Muscle of back (tissue), 11 donors: Measurements from ENCODE around the gene UBXN11. TPM values are rescaled to one million over a fixed set of nuclear protein-coding genes. Genes with fewer than 3 reads are reported as not detected.
"Not testable (repeated sequence)": the region's sequence is repeated elsewhere in the genome, so short reads cannot be mapped to it uniquely, and the experiment has no call there.

Experiments used
- DNase-seq, 3 donors: peaks; one replicate each; pipeline versions ENCODE4 v3.0.0 to v3.0.0-alpha.2; 2013
- polyA plus RNA-seq, 10 donors: library from polyadenylated mRNA; unstranded; fragments of 120-200 nt; gene quantifications; one replicate each; pipeline ENCODE4 v1.2.1, GENCODE V29; 2013; ENCODE audit not compliant: insufficient read length in 10 of 10

The UBXN11 gene
- polyA plus RNA-seq, 10 donors = 5.2 to 13.8 (median 8.0) TPM

- no peak for DNase-seq
Observed at GRCh38 chr1:26337206-26337535, 30.7 kb upstream of the UBXN11 start.

DNA sequence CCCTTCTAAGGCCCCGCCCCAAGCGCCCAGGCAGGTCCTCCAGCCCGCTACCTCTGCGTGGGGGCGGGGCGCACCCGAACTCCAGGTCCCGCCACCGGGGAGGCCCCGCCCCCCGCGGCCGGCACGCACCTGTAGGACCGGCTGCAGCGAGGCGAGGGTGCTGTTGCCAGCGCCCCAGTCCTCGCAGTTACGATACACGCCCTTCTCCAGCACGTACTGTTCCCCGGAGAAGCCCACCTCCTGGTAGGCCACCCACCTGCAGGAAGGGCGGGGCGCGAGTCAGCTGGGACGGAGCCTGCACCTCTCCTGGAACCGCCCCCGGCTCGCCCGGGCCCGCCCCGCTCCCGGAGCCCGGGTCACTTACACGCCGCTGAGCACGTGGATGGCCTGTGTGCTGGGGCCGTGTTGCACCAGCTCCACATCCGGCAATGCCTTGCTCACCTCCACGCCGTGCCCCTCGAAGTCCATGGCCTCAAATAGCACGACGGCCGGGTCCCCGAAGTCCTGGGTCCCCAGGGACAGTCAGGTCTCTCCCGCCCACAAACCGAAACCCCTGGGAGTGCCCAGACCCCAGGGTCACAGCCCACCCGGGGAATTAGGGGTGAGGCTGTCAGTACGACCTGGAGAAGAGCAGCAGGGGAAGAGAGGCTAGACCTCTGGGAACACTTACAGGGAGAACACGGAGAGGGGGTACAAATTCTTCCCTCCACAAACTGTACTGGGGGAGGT lies 30.2 kb upstream of the UBXN11 start:
- peak in 2 of 3 donors; percentile 7 to 33 for DNase-seq

- no peak for DNase-seq
Observed at GRCh38 chr1:26335774-26336476, 29.5 kb upstream of the UBXN11 start.

- not testable (repeated sequence) for DNase-seq
Observed at GRCh38 chr1:26333312-26333711, 26.9 kb upstream of the UBXN11 start.

DNA sequence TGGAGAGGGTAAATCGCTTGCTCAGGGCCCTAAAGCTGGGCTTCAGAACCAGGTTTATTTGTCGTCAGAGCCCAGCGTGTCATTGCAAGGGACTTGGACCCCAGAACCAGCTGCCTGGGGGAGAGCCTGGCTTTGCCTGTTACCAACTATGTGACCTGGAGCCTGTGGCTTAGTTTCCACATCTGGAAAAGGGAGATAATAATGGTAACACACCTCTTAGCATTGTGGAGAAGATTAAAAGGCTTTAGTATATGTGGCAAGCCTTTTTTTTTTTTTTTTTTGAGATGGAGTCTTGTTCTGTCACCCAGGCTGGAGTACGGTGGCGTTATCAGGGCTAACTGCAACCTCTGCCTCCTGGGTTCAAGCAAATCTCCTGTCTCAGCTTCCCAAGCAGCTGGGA lies 23.8 kb upstream of the UBXN11 start:
- DNase-seq = no peak

DNA sequence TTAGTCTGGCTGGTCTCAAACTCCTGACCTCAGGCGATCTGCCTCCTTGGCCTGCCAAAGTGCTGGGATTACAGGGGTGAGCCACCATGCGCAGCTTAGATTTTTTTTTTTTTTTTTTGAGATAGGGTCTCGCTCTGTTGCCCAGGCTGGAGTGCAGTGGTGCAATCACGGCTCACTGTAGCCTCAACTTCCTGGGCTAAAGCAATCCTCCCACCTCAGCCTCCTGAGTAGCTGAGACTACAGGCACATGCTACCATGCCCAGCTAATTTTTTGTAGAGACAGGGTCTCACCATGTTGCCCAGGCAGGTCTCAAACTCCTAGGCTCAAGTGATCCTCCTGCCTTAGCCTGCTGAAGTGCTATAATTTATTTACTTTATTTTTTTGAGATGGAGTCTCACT lies 22.9 kb upstream of the UBXN11 start:
- DNase-seq = not testable (repeated sequence)

- DNase-seq = no peak
Observed at GRCh38 chr1:26328597-26328996, 22.2 kb upstream of the UBXN11 start.

DNA sequence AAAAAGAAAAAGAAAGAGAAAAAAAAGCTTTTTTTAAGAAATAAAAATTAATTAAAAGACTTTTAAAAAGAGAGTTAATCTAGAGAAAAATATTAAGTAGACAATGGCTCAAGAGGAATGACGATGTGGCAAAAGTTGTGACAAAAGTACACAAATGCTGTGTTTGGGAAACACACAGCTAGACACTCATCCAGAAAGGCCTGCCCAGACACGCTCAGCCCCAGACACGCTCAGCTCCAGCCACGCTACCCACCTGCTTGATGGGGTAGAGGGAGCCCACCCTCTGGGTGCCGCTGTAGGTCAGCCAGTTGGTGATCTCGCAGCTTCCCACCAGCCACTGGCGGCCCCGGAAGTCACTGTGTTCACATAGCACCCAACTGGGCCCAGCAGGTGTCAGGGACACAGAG lies 21.5 kb upstream of the UBXN11 start:
- DNase-seq = no peak

DNA sequence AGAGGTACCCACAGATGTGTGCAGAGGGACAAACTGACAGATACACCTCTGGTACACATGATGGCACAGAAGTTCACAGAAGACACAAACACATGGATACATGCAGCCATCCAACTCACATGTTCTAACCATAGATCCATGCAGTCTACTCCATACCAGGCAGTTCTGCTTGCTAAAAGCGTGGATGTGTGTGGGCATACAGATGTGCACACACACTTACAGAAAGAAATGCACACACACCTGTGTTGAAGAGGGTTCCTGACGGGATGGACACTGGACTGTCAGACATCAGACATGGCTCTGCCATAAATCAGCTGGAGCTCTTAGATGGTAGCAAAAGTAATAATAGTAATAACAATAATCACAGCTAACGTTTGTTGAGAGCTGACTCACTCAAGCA lies 18.1 kb upstream of the UBXN11 start:
- no peak for DNase-seq

DNA sequence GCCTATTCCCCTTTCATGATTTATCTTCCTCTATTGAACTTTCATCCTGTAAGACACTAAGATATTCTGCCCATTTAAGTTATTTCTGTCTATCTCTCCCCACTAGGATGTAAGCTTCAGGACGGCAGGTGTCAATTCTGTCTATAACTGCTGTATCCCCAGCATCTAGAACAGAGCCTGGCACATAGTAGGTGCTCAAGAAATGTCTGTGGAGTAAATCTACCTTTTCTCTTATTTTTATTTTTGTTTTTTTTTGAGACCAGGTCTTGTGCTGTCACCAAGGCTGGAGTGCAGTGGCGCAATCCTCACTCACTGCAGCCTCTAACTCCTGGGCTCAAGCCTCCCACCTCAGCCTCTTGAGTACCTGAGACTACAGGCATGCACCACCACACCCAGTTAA lies 16.9 kb upstream of the UBXN11 start:
- no peak for DNase-seq

- DNase-seq = no peak
Observed at GRCh38 chr1:26322042-26322331, 15.6 kb upstream of the UBXN11 start.

DNA sequence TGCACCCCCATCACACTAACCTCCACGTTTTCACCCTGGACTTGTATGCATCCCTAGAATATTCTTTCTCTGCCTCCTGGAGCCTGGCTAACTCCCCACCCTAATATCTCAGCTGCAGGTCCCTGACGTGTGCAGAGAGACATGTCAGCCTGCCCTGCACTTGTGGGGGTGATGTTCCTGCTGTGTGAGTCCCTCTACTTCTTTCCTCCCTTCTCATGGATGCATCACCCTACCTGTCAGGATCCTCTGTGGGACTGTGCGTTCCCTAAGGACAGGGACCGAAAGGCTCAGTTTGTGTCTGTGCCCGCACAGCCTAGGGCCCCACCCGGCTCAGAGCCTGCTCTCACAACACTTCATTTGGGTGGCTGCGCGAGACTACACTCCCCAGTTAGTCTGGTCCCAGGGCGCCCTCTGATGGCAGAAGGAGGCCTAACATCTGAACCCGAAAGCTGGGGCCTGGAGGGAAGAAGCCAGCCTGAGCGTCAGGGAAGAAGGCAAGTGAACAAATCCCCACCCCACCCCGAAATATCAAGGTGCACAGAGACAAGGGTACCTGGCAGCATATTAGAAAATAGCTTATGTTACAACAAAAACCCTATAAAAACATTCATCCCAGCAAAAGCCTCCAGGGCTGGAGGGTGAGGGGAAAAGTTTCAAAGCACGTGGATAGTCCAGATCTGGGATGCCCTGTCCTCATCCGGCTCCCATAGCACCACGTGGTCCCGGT lies 15.0 kb upstream of the UBXN11 start:
- DNase-seq = peak; percentile 79 to 93 (median 89)

- no peak for DNase-seq
Observed at GRCh38 chr1:26320896-26321295, 14.5 kb upstream of the UBXN11 start.

- DNase-seq = no peak
Observed at GRCh38 chr1:26318338-26319064, 12.1 kb upstream of the UBXN11 start.

GRCh38 chr1:26317612-26318337 lies 11.3 kb upstream of the UBXN11 start, which contains the start of gene CD52:
CD52 (plus strand) TSS chr1:26317958; CDS start chr1:26318018, 60 bp downstream.
- no peak for DNase-seq

DNA sequence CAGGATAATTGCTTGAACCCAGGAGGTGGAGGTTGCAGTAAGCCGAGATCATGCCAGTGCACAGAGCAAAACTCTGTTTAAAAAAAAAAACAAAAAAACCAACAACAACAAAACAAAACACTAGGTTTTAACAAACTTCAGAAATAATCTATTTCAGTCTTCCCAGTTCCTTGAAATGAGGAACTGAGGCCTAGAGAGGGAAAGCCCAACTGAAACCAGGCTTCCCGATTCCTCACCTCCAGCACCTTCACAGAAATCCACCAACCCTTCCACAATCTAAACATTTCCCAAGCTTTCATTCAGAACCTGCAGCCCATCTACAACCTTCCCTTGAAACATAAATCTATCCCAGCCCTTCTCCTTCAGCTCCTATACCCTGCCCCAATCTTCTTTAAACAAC lies 10.7 kb upstream of the UBXN11 start:
- DNase-seq = no peak

- no peak for DNase-seq
Observed at GRCh38 chr1:26315874-26316850, 9.7 kb upstream of the UBXN11 start.

DNA sequence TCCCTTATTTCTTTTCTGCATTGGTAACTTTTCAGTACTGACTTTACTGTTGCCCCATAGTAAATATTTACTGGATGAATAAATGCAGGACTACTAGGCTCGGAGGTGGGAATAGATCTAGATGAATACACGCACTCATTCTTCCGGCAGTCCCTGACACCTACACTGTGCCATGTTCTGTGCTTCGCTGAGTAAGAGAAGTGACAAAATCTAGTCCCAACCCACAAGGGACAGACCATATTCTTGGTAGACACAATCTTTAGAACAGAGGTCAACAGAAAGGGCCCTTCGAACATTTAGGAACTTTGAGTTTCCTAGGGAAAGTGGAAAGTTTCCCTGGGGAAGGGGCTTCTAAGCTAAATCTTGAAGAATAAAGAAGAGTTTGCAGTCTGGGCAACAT lies 8.1 kb upstream of the UBXN11 start:
- no peak for DNase-seq

DNA sequence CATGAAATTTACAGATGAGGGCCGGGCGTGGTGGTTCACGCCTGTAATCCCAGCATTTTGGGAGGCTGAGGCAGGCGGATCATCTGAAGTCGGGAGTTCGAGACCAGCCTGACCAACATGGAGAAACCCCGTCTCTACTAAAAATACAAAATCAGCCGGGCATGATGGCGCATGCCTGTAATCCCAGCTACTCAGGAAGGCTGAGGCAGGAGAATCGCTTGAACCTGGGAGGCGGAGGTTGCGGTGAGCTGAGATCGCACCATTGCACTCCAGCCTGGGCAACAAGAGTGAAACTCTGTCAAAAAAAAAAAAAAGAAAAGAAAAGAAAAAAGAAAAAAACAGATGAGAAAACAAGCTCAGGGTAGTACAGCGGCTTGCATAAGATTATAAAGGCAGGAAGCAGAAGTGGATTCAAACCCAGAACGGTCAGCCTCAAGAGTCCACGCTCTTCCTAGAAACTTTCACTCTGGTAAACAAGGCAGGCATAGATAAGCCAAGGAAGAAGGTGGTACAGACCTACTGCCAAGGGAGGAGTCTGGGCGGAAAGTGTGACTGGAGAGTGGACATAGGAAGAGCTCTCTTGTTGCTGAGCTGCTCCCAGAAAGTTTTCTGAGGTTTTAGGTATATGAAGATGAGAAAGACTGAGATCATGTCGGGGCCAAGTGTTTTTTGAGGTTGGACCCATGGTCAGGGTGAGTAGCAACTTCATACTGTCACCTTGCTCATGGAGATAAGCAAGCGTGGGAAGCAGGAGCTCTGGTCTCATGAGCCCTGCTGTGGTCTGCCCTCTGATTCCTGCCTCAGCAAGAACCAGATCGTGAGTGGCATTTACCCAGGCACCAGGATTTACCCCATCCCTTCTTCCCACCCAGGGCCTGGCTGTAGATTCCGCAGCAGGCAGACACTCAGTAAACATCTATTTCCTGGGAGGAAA lies 1.8 kb upstream of the UBXN11 start:
- not testable (repeated sequence) for DNase-seq
